ENCODE measurements around the gene MDM1.

The MDM1 gene

DNA sequence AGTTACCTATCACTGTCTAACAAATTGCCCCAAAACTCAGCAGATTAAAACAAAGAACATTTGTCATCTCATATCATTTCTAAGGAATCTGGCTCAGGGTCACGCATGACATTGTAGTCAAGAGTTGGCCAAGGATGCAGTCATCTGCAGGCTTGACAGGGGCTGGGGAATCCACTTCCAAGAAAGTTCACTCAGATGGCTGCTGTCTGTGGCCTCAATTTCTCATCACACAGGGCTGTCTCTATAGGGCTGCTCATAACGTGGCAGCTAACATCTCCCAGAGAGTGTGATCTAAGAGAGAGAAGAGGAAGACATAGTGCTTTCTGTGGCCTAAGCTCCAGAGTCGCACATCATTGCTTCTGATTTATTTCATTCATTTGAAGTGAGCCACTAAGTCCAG lies 61.8 kb downstream of the MDM1 start:
- DNase-seq = no peak

- no peak for DNase-seq
These were observed 62.4 kb downstream of the MDM1 start for GRCh38 chr12:68269779-68270178.

- no peak for DNase-seq
These were observed 63.2 kb downstream of the MDM1 start for GRCh38 chr12:68268967-68269366.

DNA sequence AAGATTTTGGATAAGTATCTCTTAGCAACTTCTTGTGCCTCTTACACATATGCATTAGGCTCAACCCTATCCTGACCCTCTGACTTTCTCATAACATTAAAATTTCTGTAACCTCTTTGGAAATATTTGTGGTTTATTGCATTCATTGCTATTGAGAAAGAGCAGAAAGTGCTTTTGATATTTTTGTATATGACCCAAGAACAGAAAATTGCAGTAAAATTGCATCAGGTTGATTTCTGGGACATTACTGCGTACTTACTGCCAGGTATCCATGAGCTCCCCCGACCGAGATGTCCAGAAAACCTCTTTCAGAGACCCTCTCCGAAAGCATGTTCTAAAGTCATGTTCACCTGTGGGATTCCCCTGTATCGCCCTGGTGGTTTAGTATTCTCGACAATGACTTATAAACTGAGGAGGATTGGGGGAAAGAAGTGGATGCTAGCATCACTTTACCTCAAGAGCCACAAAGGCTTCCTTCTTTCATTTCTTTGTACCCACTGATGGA lies 64.2 kb downstream of the MDM1 start:
- DNase-seq = no peak

GRCh38 chr12:68264857-68265256 lies 67.3 kb downstream of the MDM1 start:
- no peak for DNase-seq

GRCh38 chr12:68264158-68264855 lies 67.9 kb downstream of the MDM1 start:
- no peak for DNase-seq

- DNase-seq = no peak
These were observed 68.8 kb downstream of the MDM1 start for GRCh38 chr12:68263366-68263765.

- DNase-seq = no peak
These were observed 70.3 kb downstream of the MDM1 start for GRCh38 chr12:68261896-68262295.

GRCh38 chr12:68260153-68260552 lies 72.0 kb downstream of the MDM1 start:
- DNase-seq = no peak

DNA sequence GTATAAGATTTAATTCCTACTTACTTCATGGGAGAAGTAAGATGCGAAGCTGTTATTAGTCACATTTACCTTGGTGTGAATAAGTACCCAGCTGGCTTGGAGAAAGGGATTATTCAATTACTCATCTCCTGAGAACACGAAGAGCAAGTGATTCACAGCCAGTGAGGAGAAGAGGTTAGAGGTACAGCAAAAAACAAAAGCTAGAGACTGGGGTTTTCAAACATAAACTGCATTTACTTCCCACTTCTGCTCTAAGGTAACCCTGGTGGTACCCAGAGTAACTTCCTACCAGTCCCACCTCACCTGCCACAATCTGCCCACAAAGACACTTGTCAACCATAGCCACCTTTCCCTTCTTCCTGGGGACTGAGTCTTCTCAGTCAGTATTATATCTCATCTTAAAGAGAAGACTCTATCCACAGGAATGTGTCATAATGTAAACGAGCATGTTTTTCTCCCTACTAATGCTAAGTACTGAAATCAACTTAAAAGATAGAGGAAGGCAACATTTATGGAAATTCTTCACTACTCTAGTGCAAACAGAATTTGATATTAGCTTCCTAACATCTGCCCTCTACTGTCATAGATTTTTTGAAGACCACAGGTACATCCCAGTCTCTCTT lies 72.7 kb downstream of the MDM1 start:
- DNase-seq = no peak

- no peak for DNase-seq
These were observed 78.7 kb downstream of the MDM1 start, which contains the start of gene IL22 for GRCh38 chr12:68253504-68253903. Gene IL22 (minus strand): TSS chr12:68253604. CDS start chr12:68253448, 156 bp downstream.

DNA sequence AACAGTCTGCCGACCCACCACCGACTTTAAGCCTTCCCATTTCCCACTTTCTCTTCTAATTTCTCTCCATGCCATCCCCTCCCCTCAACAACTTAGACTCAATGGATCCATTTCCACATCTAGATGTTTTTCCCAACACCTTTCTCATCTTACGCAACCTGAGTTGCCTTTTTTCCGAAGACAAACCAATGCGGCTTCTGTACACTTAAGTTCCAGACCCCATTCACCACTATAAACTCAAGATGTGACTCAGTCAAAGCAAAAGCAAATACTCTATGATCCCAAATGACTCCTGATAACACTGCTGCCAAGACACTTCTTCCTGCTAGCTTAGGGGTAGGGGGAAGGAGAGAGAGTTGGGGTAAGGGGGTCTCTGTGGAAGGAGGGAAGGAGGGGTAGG lies 80.1 kb downstream of the MDM1 start:
- DNase-seq = no peak

DNA sequence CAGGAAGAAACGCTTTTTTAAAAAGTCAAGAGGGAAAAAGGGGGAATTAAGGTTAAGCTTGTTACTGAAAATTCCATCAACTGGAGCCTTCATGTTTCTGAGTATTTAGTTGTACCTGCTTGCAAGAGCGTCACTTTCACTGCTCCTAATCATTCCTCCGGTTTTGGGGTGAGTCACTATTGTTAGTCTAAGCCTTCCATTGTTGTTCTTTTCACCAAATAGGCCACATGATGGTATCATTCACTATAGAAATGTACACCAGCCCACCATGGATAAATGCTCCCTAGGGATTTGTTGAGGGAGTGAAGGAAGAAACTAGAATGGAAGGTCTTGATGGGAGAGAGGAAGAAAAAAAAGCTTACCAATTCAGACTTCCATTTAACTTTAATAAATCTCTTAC lies 81.7 kb downstream of the MDM1 start:
- DNase-seq = no peak

GRCh38 chr12:68247785-68248184 lies 84.4 kb downstream of the MDM1 start:
- no peak for DNase-seq

DNA sequence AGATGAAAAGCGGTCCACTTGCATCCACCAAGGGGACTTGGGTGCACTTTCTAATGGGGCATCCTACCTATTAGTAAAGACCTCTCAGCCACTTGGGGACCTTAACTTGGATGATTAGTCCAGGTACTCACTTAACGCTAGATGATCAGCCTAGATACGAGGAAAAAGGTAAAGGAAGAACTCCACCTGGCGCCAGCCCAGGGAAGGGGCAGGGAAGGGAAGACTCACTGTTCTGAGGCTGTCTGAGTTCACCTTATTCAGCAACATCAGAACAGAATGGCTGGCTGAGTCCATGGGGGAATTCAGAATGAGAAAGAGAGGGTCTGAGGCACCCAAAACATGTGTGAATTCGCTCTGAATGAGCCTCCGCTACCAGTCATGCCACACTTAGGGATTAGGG lies 85.8 kb downstream of the MDM1 start:
- no peak for DNase-seq

GRCh38 chr12:68245180-68246021 lies 86.8 kb downstream of the MDM1 start:
- DNase-seq = no peak
